Activated gamma-delta T cell treated with anti-CD3 and anti-CD28 coated beads, Interleukin-2, amount 50 U/mL, for 16 hours (primary cell): ENCODE results near the gene PPP1R9A.

Source experiments
- DNase-seq: peaks from one replicate; pipeline ENCODE4 v3.0.0-alpha.2; 2020; ENCODE audit warnings: low read depth

PPP1R9A gene

GRCh38 chr7:94907026-94907810, at the start of gene PPP1R9A:
Gene PPP1R9A (plus strand): TSS chr7:94907594. CDS start chr7:94910114, 2,520 bp downstream.
- no peak for DNase-seq

- DNase-seq, result no peak
Observed at GRCh38 chr7:94871132-94871531, 36.3 kb upstream of the PPP1R9A start.

- no peak for DNase-seq
Observed at GRCh38 chr7:94873239-94873638, 34.2 kb upstream of the PPP1R9A start.

GRCh38 chr7:94874036-94874785, 33.2 kb upstream of the PPP1R9A start:
- no peak for DNase-seq

- no peak for DNase-seq
Observed at GRCh38 chr7:94875201-94875600, 32.2 kb upstream of the PPP1R9A start.

DNA sequence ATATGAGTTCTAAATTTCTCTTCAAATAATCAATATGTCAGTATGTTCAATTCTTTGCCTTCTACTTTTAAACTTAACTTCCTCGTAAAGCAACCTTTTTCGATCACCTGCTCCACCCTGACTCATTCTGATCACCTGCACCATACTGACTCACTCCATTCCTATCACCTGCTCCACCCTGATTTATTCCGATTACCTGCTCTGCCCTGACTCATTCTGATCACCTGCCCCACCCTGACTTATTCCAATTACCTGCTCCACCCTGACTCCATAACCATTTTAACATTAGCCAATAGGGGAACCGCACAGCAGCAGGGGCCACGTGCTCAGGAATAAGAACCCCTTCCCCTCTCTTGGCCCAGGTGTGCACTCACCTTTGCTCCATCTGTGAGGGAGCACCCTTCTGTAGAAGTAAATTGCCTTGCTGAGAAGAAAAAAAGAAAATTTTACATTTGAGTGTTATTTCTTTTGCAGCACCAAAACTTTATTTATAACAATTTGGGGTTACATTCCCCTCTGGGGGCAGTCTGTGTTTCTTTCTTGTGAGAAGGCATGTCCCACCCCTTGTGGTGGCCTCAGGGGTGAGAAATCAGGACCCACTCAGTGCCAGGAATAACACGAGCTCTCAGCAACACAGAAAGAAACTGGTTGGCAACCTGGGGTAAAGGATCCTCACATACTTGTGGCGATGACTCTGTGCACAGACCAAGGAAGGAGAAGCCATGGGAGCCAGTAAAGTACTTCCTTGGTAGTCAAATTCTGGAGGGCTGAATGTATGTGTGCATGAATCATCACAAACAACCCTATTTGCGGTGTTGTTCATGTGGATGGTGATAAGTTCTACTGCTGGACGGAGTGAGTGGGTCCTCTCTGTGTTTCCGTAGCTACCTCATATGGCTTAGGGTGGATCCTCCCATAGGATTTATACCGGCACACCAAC, 29.4 kb upstream of the PPP1R9A start:
- no peak for DNase-seq

DNA sequence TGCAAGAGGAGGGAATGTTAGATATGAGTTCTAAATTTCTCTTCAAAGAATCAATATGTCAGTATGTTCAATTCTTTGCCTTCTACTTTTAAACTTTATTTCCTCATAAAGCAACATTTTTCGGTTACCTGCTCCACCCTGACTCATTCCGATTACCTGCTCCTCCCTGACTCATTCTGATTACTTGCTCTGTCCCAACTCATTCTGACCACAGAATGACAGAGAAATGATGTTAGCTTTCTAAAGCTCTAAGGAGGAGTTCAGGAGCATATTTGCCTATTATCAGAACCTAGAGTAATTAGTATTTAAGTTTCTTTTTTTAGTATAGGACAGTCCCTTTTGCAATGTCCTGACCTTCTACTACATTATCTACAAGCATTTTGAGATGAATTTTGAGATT, 24.5 kb upstream of the PPP1R9A start:
- DNase-seq, result no peak

DNA sequence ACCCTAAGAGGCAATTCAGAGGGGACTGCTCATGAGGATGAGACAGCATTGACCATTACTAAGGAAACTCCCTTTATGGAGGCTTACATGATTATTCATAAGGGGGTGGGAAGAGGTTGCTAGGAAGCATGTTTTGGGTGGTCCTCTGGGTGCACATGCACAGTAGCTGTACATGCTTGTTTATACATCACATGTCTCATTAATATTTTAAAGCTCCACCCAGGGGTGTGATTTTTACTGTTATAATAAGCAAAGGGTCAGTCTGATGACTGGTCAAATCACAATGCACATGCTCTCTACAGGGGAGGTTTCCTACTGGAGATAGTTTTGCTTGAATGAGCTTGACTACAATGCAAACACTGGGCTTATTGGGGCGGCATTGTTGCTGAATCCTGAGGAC, 23.8 kb upstream of the PPP1R9A start:
- DNase-seq, result no peak

DNA sequence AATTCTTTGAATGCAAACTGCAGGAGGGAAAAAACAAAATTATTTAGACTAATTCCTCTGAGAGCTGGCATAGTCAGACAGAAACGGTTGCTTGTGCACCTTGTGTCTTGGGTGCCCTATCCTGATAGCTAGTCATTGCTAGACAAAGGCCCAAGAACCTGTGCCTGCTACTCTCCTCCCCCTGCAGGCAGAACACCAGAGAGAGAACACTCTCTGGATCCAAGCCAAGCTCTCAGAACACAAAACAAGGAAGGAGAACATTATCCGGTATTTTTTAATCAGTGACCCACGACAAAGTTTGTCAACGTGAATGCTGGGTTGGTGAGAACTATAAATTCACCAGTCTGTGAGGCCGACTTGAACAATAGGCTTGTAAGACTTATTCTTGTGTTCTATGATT, 18.8 kb upstream of the PPP1R9A start:
- DNase-seq, result no peak

GRCh38 chr7:94888995-94889523, 18.3 kb upstream of the PPP1R9A start:
- DNase-seq, result no peak

DNA sequence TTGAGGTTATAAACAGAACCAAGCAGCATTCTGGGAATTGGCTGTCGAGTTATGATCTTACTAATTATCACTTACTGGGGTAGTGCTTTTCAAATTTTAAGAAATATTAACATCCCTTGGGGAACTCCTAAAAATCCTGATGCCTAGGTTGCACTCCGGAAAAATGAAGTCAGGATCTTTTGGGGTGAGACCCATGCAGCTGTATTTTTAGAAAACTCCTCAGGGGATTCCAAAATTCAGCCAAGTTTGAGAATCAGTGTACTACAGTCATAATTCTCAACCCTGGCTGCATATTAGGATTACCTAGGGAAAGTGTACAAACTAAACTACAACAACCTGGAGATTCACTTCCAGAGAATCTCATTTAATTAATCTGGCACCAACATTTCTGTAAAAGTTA, 17.2 kb upstream of the PPP1R9A start:
- no peak for DNase-seq

- DNase-seq, result no peak
Observed at GRCh38 chr7:94893661-94894060, 13.7 kb upstream of the PPP1R9A start.

- DNase-seq, result no peak
Observed at GRCh38 chr7:94897541-94897940, 9.9 kb upstream of the PPP1R9A start.

- no peak for DNase-seq
Observed at GRCh38 chr7:94898340-94898739, 9.1 kb upstream of the PPP1R9A start.

- DNase-seq, result no peak
Observed at GRCh38 chr7:94901981-94902380, 5.4 kb upstream of the PPP1R9A start.

GRCh38 chr7:94903971-94904370, 3.4 kb upstream of the PPP1R9A start:
- no peak for DNase-seq

DNA sequence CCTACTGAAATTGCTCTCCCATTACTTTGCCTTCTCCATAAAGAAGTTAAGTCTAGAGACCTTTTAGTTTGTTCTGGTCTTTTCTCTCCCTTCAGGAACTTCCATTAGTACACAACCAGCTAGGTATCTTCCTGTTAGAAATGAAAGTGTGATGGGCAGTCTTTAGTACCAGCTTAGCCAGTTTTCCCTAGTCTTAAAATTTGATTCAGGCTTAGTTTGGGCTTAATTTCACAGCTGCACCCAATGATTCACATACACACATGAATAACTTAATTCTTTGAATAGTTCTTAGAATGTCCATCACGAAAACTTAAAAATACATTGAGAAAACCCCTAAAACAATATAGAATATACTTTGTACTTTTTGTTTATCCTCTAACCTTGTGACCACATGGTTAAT, 2.4 kb upstream of the PPP1R9A start:
- DNase-seq, result no peak

GRCh38 chr7:94906065-94906851, 1.1 kb upstream of the PPP1R9A start:
- DNase-seq, result no peak

DNA sequence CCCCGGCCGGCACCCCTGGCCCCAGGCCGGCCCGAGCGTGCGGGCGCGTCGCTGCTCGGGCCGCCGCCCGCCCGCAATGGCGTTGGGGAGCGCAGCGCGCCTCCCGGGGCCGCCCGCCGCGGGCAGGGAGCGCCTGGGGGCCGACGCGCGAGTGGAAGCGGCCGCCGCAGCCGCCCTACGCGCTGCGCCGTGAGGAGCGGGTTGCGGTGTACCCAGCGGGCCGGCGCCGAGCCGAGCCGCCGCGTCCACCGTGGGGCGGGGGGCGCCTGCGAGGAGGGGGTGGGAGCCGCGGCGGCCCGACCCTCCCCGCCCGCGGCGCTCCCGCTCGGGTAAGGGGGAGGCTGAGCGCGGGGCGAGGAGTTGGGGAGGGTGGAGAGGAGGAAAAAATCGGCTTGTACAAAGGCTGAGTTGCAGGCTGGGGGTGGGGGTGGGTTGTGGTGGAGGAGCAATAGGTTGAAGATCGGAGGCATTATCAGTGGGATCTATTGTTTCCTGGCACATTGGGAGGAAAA, 473 bp downstream of the PPP1R9A start:
- no peak for DNase-seq

GRCh38 chr7:94908323-94909178, 1.2 kb downstream of the PPP1R9A start:
- no peak for DNase-seq
